Osteoblast (primary cell): ENCODE results near the gene KCNH6. TPM values are rescaled to one million over a fixed set of nuclear protein-coding genes. Genes with fewer than 3 reads are reported as not detected.

ENCODE experiments used
- DNase-seq: peaks from one replicate; pipeline ENCODE4 v3.0.0; 2011; ENCODE audit warnings: low spot score, mixed read lengths; ENCODE audit not compliant: insufficient read length; ENCODE audit errors: missing footprints
- H2AFZ ChIP-seq: 2 replicates; pipeline ENCODE4 v1.6.0; 2011; ENCODE audit warnings: mild to moderate bottlenecking, low read length
- H3K27ac ChIP-seq: 2 replicates; pipeline ENCODE4 v1.5.1; 2011; ENCODE audit warnings: mild to moderate bottlenecking, low read depth, low read length, moderate library complexity
- H3K27me3 ChIP-seq: 2 replicates; pipeline ENCODE4 v1.6.0; 2012; ENCODE audit warnings: mild to moderate bottlenecking, control low read depth, inconsistent platforms, low read length, moderate library complexity; ENCODE audit not compliant: insufficient read depth
- H3K36me3 ChIP-seq: 2 replicates; pipeline ENCODE4 v1.5.1; 2011; ENCODE audit warnings: mild to moderate bottlenecking, low read length, control low read depth, moderate library complexity; ENCODE audit not compliant: insufficient read depth
- H3K4me1 ChIP-seq: 2 replicates; pipeline ENCODE4 v1.5.1; 2011; ENCODE audit warnings: mild to moderate bottlenecking, low read length, control low read depth, moderate library complexity; ENCODE audit not compliant: insufficient read depth
- H3K4me2 ChIP-seq: 2 replicates; pipeline ENCODE4 v1.6.0; 2011; ENCODE audit warnings: mild to moderate bottlenecking, low read length; ENCODE audit not compliant: insufficient read depth
- H3K4me3 ChIP-seq: fragments of 200-600 bp; sonication (generic); 3 replicates; pipeline ENCODE4 v1.5.1; 2012; ENCODE audit warnings: mild to moderate bottlenecking, low read length, inconsistent platforms; ENCODE audit not compliant: insufficient read depth
- H3K79me2 ChIP-seq: 2 replicates; pipeline ENCODE4 v1.6.0; 2012; ENCODE audit warnings: mild to moderate bottlenecking, low read length, control low read depth, inconsistent platforms; ENCODE audit not compliant: insufficient read depth
- H3K9me3 ChIP-seq: 2 replicates; pipeline ENCODE4 v1.5.1; 2011; ENCODE audit warnings: low read depth, low read length, control low read depth
- H4K20me1 ChIP-seq: 2 replicates; pipeline ENCODE4 v1.6.0; 2012; ENCODE audit warnings: mild to moderate bottlenecking, low read length, control low read depth; ENCODE audit not compliant: insufficient read depth
- total RNA-seq: library from RNA; depleted of rRNA; stranded (reverse); fragments of >200 nt; gene quantifications from 2 replicates; pipeline ENCODE4 v1.2.3, GENCODE V29; 2012
- TF ChIP-seq, protein P1 (sequence below): IDR thresholded peaks from 2 replicates; pipeline ENCODE4 v1.5.1; 2011; ENCODE audit warnings: mild to moderate bottlenecking, low read depth, low read length, moderate library complexity; ENCODE audit errors: extremely low read depth

The KCNH6 gene
- total RNA-seq, 1 donor = not detected

DNA sequence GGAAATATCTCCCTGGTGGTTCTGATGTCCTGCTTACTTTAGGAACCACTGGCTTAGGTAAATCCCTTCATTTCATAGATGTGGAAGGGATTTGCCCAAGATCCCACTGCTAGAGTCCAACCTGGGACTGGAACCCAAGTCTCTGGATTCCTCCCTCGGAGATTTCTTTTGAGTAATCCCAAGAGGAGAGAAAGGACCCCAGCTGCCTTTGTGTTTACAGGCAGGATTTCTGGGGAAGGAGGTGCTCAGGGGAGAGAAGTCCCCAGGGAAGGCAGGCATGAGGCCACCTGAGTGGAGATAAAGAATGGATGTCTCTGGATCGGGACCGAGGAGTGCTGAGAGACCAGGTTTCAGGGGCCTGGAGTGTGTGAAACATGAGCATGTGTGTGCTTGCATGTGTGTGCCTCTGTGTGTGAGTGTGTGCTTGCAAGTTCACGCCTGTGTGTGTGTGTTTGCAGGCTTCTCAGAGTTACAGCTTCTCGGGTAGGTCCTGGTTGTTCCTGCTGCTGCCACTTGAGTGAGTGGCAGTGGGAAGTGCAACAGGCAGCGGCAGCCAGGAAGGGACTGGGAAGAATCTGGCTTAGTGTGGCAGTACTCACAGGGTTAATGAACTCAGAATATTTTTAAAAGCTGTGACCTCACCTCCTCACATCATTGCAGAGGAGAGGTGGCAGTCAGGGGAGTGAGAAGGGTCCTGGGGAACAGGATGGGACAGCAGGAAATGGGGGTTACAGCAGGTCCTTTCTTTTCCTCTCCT, 2.2 kb downstream of the KCNH6 start:
- Histone ChIP-seq H3K27ac (no peak overlapping the region), H3K36me3 (no peaks in the 10 kb centered on the region), H3K9me3 (no peaks in the 10 kb centered on the region), H3K79me2 (no peaks in the 10 kb centered on the region), H3K4me3 (no peak overlapping the region), H3K27me3 (peaks cover 30% of the 10 kb centered on the region), H3K4me2 (no peak overlapping the region), H4K20me1 (no peaks in the 10 kb centered on the region), H2AFZ (no peak overlapping the region), H3K4me1 (no peaks in the 10 kb centered on the region)
- DNase-seq = peak; percentile 73
- TF ChIP-seq, protein P1, sequence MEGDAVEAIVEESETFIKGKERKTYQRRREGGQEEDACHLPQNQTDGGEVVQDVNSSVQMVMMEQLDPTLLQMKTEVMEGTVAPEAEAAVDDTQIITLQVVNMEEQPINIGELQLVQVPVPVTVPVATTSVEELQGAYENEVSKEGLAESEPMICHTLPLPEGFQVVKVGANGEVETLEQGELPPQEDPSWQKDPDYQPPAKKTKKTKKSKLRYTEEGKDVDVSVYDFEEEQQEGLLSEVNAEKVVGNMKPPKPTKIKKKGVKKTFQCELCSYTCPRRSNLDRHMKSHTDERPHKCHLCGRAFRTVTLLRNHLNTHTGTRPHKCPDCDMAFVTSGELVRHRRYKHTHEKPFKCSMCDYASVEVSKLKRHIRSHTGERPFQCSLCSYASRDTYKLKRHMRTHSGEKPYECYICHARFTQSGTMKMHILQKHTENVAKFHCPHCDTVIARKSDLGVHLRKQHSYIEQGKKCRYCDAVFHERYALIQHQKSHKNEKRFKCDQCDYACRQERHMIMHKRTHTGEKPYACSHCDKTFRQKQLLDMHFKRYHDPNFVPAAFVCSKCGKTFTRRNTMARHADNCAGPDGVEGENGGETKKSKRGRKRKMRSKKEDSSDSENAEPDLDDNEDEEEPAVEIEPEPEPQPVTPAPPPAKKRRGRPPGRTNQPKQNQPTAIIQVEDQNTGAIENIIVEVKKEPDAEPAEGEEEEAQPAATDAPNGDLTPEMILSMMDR = no peak

DNA sequence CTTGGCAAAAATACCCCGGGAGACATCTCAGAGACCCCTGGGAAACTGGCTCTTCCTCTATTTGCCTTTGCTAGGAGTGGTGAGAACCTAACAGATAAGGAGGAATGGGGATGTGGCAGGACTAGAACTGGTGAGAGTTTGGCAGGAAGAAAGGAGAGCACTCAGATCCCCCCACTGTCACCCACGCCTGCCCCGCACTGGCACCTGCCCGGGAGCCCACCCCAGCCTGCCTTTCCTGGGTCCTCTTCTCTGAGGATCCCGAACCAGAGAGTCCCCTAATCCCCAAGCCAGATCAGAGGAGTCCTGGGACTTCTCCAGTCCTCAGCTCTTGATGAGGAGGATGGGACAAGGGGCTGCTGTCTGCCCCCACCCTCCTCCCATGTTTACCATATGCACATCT, 3.7 kb downstream of the KCNH6 start:
- no peak overlapping the region for H3K27ac ChIP-seq
- DNase-seq = no peak
- no peak overlapping the region for H3K4me2 ChIP-seq
- H3K27me3 ChIP-seq = peaks cover 30% of the 10 kb centered on the region
- no peaks in the 10 kb centered on the region for H3K4me1 ChIP-seq
- H3K9me3 ChIP-seq = no peaks in the 10 kb centered on the region
- no peak overlapping the region for H2AFZ ChIP-seq
- TF ChIP-seq, protein P1 = no peak
- H3K4me3 ChIP-seq = no peak overlapping the region
- H3K36me3 ChIP-seq = no peaks in the 10 kb centered on the region
- H4K20me1 ChIP-seq = no peaks in the 10 kb centered on the region
- no peaks in the 10 kb centered on the region for H3K79me2 ChIP-seq

DNA sequence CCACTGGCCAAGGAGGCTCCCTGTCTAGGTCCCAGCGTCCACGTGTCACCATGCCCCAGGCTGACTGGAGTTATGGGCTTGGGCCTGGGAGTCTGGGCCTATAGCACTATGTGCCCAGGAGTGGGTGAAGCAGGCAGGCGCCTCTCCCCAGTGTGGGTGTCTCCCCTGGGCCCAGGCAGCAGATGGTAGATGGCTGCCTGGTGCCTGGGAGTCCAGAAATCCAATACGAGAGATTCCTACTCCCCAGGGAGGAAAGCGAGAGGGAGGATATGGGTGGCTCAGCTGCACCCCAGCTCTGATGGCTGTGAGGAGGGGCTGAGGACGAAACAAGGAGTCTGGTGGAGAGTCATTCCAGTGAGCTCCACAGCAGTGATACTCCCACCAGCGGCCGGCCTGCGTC, 5.0 kb downstream of the KCNH6 start:
- TF ChIP-seq, protein P1 = no peak
- no peak overlapping the region for H3K27ac ChIP-seq
- H3K4me3 ChIP-seq = no peak overlapping the region
- no peaks in the 10 kb centered on the region for H3K9me3 ChIP-seq
- no peaks in the 10 kb centered on the region for H3K4me1 ChIP-seq
- no peaks in the 10 kb centered on the region for H3K79me2 ChIP-seq
- H2AFZ ChIP-seq = no peak overlapping the region
- no peaks in the 10 kb centered on the region for H3K36me3 ChIP-seq
- no peaks in the 10 kb centered on the region for H4K20me1 ChIP-seq
- H3K4me2 ChIP-seq = no peak overlapping the region
- H3K27me3 ChIP-seq = peaks cover 30% of the 10 kb centered on the region
- peak; percentile 82 for DNase-seq

DNA sequence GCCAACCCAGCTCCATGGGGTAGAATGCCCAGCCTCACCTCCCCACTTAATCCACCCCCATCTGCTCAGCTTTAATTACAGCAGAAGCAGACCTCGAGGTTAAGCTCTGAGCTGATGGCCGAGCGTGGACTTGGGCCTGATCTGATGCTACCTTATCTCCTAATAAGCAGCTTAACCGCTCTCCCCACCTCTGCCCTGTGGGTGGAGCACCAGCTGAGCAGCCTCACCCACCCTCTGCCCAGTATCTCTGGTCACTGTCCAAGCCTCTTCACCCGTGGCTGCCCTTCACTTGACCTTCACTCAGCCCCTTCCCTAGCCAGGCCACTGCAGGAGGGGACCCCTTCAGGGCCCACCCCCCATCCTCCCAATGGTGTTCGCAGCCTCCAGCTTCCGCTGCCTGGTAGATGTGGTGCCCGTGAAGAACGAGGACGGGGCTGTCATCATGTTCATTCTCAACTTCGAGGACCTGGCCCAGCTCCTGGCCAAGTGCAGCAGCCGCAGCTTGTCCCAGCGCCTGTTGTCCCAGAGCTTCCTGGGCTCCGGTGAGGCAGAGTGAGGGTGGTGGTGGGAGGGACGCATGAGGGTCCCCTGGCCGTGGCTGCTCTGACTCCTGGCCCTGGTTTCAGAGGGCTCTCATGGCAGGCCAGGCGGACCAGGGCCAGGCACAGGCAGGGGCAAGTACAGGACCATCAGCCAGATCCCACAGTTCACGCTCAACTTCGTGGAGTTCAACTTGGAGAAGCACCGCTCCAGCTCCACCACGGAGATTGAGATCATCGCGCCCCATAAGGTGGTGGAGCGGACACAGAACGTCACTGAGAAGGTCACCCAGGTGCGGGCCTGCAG, 6.8 kb downstream of the KCNH6 start:
- TF ChIP-seq, protein P1 = no peak
- H3K9me3 ChIP-seq = no peaks in the 10 kb centered on the region
- no peak overlapping the region for H2AFZ ChIP-seq
- peaks cover 21% of the 10 kb centered on the region for H3K27me3 ChIP-seq
- DNase-seq = peak; percentile 81
- H3K4me2 ChIP-seq = no peak overlapping the region
- no peaks in the 10 kb centered on the region for H3K36me3 ChIP-seq
- no peaks in the 10 kb centered on the region for H3K4me1 ChIP-seq
- no peaks in the 10 kb centered on the region for H3K79me2 ChIP-seq
- H3K4me3 ChIP-seq = no peak overlapping the region
- no peak overlapping the region for H3K27ac ChIP-seq
- H4K20me1 ChIP-seq = no peaks in the 10 kb centered on the region
